Urothelium cell line (cell line): Measurements from ENCODE around the gene ARHGEF2.
A peak's percentile ranks its signal among the peaks of the same experiment; 100 is the strongest.

ENCODE experiments used
- DNase-seq: peaks from one replicate; pipeline ENCODE4 v3.0.0; 2011; ENCODE audit warnings: low spot score, mixed read lengths
- FAIRE-seq: peaks from 2 replicates; lab custom pipeline; 2011; peaks lifted over from hg19 to GRCh38; lab: Jason Lieb, UNC

Gene ARHGEF2

DNA sequence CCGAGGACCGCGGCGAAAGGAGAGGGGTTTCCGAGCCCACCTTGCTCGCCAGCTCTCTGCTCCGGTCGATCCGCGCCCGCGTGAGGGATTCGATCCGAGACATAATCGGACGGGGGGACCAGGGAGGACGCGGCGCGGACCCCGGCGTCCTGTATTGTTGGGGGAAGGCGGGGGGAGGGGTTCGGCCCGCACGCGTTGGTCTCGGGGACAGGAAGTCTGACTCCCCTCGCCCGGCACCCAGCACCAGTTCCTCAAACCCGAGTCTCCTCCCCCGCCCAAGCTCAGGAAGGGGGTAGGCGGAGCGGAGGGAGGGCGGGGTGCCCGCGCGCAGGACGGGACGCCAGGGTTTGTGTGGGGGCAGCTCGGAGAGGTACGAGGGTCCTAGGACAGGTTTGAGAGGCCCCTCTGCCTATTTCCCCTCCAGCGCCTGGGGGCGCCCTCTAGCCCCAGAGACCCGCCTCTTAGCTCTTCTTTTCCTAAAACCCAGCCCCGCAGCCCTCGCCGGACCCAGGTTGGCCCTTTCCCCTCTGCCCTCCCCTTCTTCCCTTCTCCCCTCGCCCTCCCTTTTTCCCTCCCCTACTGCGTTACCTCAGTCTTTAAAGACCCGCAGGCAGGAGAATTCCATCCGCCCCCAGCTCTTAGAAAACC lies at the start of gene ARHGEF2:
Gene ARHGEF2 (minus strand): TSS at position 223 of the 648 bp plus-strand sequence. CDS start 120 bp downstream, at position 103.
- no peak for FAIRE-seq
- peak; percentile 83 for DNase-seq

GRCh38 chr1:156026588-156026987 lies 48.2 kb upstream of the ARHGEF2 start:
- DNase-seq = no peak
- FAIRE-seq = no peak

DNA sequence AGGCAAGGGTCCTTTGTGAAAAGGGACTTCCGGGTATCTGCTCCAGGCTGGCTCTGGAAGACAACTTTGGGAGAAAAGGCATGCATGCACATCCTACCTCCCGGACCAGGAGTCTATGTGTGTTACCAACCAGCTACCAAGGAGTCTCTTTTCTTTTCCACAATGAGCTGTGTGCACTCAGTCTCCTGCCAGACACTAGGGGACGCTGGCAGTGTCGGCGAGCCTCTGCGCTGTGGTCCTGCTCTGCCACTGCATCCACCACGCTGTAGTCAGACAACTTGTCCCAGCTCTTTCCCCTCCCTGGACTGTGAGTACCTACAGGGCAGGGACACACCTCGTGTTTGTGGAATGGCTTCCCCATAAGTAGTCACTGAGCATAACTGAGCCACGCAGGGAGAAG lies 47.5 kb upstream of the ARHGEF2 start:
- FAIRE-seq = no peak

DNA sequence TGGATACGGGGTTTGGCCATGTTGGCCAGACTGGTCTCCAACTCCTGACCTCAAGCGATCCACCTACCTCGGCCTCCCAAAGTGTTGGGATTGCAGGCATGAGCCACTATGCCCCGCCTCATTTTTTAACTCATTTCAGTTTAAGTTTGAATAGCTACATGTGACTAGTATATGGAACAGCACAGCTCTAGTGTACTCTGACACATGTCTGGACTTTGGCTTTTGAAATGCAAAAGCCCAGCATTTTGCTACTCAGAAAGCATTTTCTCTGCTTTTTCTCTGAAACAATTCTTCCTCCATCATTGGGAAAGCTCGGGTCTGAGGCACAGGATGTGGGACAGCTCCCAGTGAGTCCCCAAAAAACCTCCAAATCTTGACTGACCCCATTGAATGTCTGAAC lies 46.5 kb upstream of the ARHGEF2 start:
- no peak for DNase-seq
- FAIRE-seq = no peak

More for the DNA sequence above, 47.5 kb upstream of the ARHGEF2 start:
- DNase-seq = no peak

DNA sequence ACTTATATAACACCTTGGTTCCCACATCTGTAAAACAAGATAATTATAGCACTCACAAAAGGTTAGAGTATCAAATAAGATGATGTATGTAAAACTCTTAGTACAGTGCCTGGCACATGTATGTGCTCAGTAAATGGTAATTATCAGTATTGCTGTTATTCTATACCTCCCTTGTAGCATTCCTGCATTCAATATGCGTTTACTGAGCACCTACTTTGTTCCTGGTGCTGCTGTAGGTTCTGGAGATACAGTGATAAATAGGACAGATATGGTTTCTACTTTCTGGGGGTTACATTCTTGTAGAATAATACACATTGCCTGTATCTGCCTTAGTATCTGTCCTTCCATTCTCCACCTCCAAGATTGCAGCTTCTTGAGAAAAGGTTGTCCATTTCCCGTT lies 43.6 kb upstream of the ARHGEF2 start:
- DNase-seq = no peak
- no peak for FAIRE-seq

DNA sequence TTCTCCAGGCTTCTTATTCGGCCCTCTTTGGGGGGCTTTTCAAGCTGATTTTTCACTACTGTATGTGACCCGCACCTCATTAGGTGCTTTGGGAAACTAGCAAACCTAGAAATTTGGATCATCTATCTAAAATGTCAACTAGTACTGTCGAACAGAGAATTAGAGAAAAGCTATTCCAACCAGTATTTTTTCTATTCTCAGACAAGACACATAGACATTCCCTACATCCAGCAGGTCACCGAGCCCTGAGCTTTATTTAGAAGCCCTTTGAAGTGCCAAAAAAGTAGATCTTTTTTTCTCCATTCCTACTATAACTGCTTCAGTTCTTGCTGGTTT lies 42.7 kb upstream of the ARHGEF2 start:
- no peak for DNase-seq
- FAIRE-seq = no peak

GRCh38 chr1:156020293-156021092 lies 42.1 kb upstream of the ARHGEF2 start, which contains the start of gene SSR2:
SSR2 (minus strand) TSS chr1:156020951; CDS start chr1:156020167, 784 bp downstream.
- no peak for FAIRE-seq
- peak; percentile 97 for DNase-seq

GRCh38 chr1:156019946-156020292 lies 41.6 kb upstream of the ARHGEF2 start:
- FAIRE-seq (no peak), DNase-seq (no peak)

- no peak for FAIRE-seq
Observed at GRCh38 chr1:156014829-156015228, 36.5 kb upstream of the ARHGEF2 start.

GRCh38 chr1:156012051-156012817 lies 33.9 kb upstream of the ARHGEF2 start:
- no peak for FAIRE-seq
- no peak for DNase-seq

More at GRCh38 chr1:156014829-156015228, 36.5 kb upstream of the ARHGEF2 start:
- no peak for DNase-seq

GRCh38 chr1:156009404-156009803 lies 31.1 kb upstream of the ARHGEF2 start:
- FAIRE-seq (no peak), DNase-seq (no peak)

DNA sequence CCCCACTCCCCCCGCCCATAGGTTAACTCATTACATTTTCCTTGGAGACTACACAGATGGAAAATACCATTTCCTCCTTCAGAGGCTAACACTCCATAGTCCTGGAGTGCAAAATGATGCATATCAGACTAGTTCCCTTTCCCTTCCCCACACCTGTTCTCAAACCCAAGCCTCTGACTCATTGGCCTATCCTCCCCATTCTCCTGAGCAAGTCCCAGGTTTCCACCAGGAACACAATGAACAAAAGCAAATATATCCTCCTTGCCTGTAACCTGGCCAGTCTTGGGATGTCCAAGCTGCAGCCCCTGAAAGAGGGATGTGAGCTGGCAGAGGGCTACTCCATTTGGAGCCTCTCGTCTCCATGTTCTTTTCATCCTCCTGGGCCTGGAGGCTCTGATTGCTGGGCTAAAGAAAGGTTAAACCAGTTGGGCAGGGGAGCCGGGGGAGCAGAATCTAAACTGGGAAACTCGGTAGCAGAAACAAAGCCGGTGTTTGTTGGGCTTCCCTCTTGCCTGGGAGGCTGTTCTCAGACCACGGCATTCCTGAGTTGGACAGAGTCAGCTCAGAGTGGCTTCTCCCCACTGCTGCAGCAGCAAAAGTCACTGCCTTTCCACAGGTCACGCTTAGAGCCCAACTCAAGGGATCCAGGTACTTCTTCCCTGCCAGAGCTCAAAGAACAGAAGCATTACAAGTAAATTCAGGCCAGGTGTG lies 28.5 kb upstream of the ARHGEF2 start:
- DNase-seq (no peak), FAIRE-seq (no peak)

DNA sequence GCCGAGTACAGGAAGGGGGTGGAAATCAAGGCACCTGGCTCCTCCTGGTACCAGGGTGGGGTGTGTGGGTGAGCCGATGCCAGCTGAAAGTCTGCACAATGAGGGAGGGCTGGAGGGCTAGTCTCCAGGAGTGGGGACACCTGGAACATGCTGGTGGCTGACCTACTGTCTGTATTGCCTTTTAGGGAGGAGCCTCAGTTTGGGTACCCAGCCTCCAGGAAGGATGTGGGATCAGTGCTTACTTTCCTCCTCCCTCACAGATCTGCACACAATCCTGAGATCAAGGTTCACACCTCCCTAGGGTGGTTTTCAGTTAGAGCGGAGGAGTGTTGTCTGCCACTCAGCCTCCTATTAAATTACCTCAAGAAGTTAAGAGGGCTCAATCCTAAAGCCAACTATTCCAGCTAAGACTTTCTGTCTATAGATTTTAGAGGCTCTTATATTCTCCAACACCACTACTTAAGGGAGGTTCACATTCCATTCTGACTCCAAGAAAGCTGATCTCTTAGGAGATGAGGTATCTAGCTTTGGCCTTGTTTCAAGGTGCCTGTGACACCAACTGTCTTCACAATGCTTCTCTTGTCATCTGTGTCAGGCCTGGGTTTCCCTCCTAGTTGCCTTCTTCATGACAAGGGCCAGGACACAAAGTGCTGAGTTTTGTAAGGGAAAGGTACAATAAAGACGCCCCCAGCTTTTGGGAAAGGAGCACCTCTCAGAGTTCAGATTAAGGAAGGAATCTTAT lies 26.7 kb upstream of the ARHGEF2 start:
- DNase-seq = no peak
- no peak for FAIRE-seq

- FAIRE-seq (no peak), DNase-seq (no peak)
Observed at GRCh38 chr1:156003923-156004188, 25.5 kb upstream of the ARHGEF2 start.

DNA sequence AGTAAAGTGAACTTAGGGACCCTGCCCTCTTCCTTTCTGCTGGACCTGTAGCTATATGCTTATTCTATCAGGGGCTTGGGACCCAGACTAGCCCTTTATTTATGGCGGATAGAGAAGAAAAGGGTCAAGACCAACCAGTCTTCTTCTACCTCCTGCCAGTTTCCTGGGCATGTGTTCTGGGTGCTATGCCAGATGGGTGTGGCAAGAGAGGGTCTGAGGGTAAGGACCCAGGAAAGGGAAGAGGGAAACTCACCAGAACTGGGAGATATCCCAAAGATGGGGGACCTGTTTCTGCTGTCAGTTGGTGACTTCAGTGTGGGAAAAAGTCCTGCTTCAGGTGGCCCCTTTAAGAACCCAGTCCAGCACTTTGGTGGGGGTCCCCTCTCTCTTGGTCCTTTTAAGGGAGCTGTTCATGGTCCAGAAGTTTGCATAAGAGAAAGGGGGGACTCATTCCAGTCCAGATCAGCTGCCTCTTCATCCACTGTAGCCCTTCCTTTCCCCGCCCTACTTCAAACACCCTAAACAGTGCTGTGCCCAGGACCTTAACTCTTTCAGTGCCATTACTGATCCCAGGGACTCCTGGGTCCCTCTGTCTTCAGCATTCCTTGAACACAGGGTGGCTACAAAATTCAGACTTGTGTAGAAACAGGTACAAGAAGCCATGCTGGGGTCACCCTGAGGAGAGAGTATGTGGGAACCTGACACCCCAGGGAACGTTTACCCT lies 24.0 kb upstream of the ARHGEF2 start:
- DNase-seq = no peak
- no peak for FAIRE-seq

- FAIRE-seq (no peak), DNase-seq (no peak)
Observed at GRCh38 chr1:156001662-156002171, 23.4 kb upstream of the ARHGEF2 start.

DNA sequence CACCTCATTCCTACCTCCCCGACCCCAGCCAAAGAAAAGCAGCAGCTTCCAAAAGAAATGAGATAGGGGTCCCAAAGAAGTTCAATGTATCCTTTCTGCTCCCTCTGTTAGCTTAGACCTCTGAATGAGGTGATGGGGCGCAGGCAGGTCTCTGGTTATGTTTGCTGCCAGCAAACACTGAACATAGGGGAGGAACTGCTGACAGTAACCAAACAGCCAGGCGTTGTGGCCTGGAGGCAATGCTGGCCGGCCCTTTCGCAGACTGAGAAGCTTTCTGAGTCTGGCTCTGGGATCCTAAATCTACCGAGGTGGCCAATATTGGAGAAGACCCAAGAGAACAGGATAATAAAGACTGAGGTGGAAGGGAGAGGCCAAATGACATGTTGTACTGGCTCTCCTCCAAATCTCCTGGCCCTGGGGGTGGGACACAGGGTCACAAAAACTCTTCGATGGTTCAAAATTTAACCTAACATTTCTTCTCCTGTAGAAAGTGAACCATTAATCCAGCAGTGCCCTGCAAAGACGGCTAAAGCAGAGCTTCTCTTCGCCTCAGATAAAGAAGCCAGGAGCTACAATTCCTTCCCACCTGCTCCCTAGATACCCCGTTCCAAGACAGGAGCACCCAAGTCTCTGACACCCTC lies 22.8 kb upstream of the ARHGEF2 start:
- no peak for FAIRE-seq

DNA sequence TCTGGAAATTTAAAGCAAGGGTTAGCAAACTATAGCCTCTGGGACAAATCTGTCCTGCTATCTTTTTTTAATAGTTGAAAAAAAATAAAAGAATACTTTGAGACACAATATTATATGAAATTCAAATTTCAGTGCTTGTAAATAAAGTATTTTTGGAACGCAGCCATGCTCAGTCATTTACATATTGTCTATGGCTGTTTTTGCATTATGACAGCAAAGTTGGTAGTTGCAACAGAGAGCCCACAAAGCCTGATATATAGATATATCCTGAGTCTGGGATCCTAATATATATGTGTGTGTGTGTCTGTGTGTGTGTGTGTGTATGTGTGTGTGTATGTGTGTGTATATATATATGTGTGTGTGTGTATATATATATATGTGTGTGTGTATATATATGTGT lies 21.6 kb upstream of the ARHGEF2 start:
- FAIRE-seq (no peak), DNase-seq (no peak)

More for the DNA sequence above, 22.8 kb upstream of the ARHGEF2 start:
- DNase-seq = no peak

DNA sequence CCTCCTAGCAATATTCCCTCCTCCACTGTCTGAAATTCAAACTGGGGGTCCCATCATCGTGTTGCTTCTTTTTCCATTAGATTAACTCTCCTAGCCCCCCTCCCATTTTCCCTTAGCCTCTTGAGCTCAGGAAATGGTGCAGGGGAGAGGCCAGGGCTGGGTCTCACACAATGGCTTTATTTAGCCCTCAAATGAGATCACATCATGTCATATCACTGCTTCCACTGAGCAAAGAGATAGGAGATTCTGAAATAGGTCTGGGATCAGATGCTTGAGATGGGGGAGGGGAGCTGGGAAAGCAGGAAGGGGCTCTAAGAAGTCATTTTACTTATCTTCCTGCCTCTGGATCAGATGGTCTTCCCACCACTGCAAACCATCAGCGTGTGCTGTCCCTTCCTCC lies 17.8 kb upstream of the ARHGEF2 start:
- FAIRE-seq (no peak), DNase-seq (no peak)
